OCI-LY1 (cell line): ENCODE measurements around the gene C12orf76.

Source experiments
- H2AFZ ChIP-seq: fragments of 200-600 bp; sonication (generic), shearing (Covaris generic); 2 replicates; pipeline ENCODE4 v1.6.0; 2014; ENCODE audit warnings: antibody characterized with exemption, mild to moderate bottlenecking, low read length
- H3F3A ChIP-seq: fragments of 200-600 bp; sonication (generic), shearing (Covaris generic); 2 replicates; pipeline ENCODE4 v1.6.0; 2014; ENCODE audit warnings: mild to moderate bottlenecking, antibody characterized with exemption, low read length, moderate library complexity; ENCODE audit not compliant: insufficient read depth
- H3K27ac ChIP-seq: fragments of 200-600 bp; sonication (generic); 2 replicates; pipeline ENCODE4 v1.5.1; 2014; ENCODE audit warnings: low read length, mixed run types, mild to moderate bottlenecking, low read depth; ENCODE audit not compliant: poor library complexity, severe bottlenecking
- H3K27me3 ChIP-seq: fragments of 200-600 bp; sonication (generic); 2 replicates; pipeline ENCODE4 v1.6.0; 2014; ENCODE audit warnings: antibody characterized with exemption, mild to moderate bottlenecking, low read length, moderate library complexity; ENCODE audit not compliant: insufficient read depth
- H3K36me3 ChIP-seq: fragments of 200-600 bp; sonication (generic); 2 replicates; pipeline ENCODE4 v1.6.1; 2014; ENCODE audit warnings: mild to moderate bottlenecking, antibody characterized with exemption, low read length, moderate library complexity, mixed read lengths; ENCODE audit not compliant: insufficient read depth
- H3K4me1 ChIP-seq: fragments of 200-600 bp; sonication (generic); 2 replicates; pipeline ENCODE4 v1.5.1; 2014; ENCODE audit warnings: mild to moderate bottlenecking, low read length, moderate library complexity; ENCODE audit not compliant: insufficient read depth, severe bottlenecking
- H3K4me2 ChIP-seq: fragments of 200-600 bp; sonication (generic), shearing (Covaris generic); 2 replicates; pipeline ENCODE4 v1.6.1; 2014; ENCODE audit warnings: low read length
- H3K4me3 ChIP-seq: fragments of 200-600 bp; sonication (generic); 2 replicates; pipeline ENCODE4 v1.5.1; 2014; ENCODE audit warnings: low read length, low read depth, mild to moderate bottlenecking, mixed read lengths; ENCODE audit not compliant: poor library complexity, severe bottlenecking
- H3K79me2 ChIP-seq: fragments of 200-600 bp; shearing (Covaris generic); 2 replicates; pipeline ENCODE4 v1.6.1; 2016; ENCODE audit warnings: mixed run types, low read length, mixed read lengths; ENCODE audit not compliant: insufficient read depth
- H3K9ac ChIP-seq: fragments of 200-600 bp; sonication (generic), shearing (Covaris generic); 2 replicates; pipeline ENCODE4 v1.6.1; 2014; ENCODE audit warnings: mild to moderate bottlenecking, low read length, mixed read lengths
- H3K9me2 ChIP-seq: fragments of 200-600 bp; sonication (generic), shearing (Covaris generic); 2 replicates; pipeline ENCODE4 v1.6.1; 2014; ENCODE audit warnings: low read depth, mild to moderate bottlenecking, low read length, mixed read lengths
- H3K9me3 ChIP-seq: fragments of 200-600 bp; shearing (Covaris generic); 2 replicates; pipeline ENCODE4 v1.6.1; 2014; ENCODE audit warnings: low read length, mixed read lengths
- H4K20me1 ChIP-seq: fragments of 200-600 bp; sonication (generic), shearing (Covaris generic); 2 replicates; pipeline ENCODE4 v1.6.0; 2016; ENCODE audit warnings: mild to moderate bottlenecking, low read length; ENCODE audit not compliant: insufficient read depth
- CTCF ChIP-seq: fragments of 200-600 bp; sonication (generic), shearing (Covaris generic); IDR thresholded peaks from 2 replicates; pipeline ENCODE4 v1.5.1; 2017; ENCODE audit warnings: mild to moderate bottlenecking, antibody characterized with exemption, low read length, moderate library complexity, mixed read lengths
- EZH2 ChIP-seq: fragments of 200-600 bp; sonication (generic), shearing (Covaris generic); IDR thresholded peaks from 2 replicates; pipeline ENCODE4 v1.8.0; 2017; ENCODE audit warnings: borderline replicate concordance, mixed run types, mild to moderate bottlenecking, antibody characterized with exemption, low read length, moderate library complexity, mixed read lengths

The C12orf76 gene

GRCh38 chr12:110033888-110034287 lies 14.4 kb downstream of the C12orf76 start:
- TF ChIP-seq CTCF, result no peak
- TF ChIP-seq EZH2, result no peak
- H3K36me3 ChIP-seq, result peaks cover 70% of the 10 kb centered on the region
- H3K9ac ChIP-seq, result no peak overlapping the region
- H3K79me2 ChIP-seq, result no peaks in the 10 kb centered on the region
- H3K27ac ChIP-seq, result no peak overlapping the region
- no peaks in the 10 kb centered on the region for H3K9me3 ChIP-seq
- H3K27me3 ChIP-seq, result no peaks in the 10 kb centered on the region
- H3F3A ChIP-seq, result no peaks in the 10 kb centered on the region
- no peak overlapping the region for H3K4me2 ChIP-seq
- no peaks in the 10 kb centered on the region for H3K4me1 ChIP-seq
- H2AFZ ChIP-seq, result no peak overlapping the region
- no peak overlapping the region for H3K4me3 ChIP-seq
- no peaks in the 10 kb centered on the region for H3K9me2 ChIP-seq
- H4K20me1 ChIP-seq, result no peaks in the 10 kb centered on the region

- TF ChIP-seq EZH2 (no peak), CTCF (no peak)
Observed at GRCh38 chr12:110029290-110029815, 19.0 kb downstream of the C12orf76 start.

GRCh38 chr12:110028323-110028722 lies 20.0 kb downstream of the C12orf76 start:
- no peak for TF ChIP-seq EZH2
- no peak for TF ChIP-seq CTCF
- Histone ChIP-seq H3K79me2 (no peaks in the 10 kb centered on the region), H3K36me3 (peaks cover 73% of the 10 kb centered on the region)

More at GRCh38 chr12:110029290-110029815, 19.0 kb downstream of the C12orf76 start:
- Histone ChIP-seq H2AFZ (no peak overlapping the region), H3K9me3 (no peaks in the 10 kb centered on the region), H3K4me1 (no peaks in the 10 kb centered on the region), H3F3A (no peaks in the 10 kb centered on the region), H3K27me3 (no peaks in the 10 kb centered on the region), H3K36me3 (peaks cover 73% of the 10 kb centered on the region), H3K27ac (no peak overlapping the region), H4K20me1 (no peaks in the 10 kb centered on the region), H3K4me3 (no peak overlapping the region), H3K79me2 (no peaks in the 10 kb centered on the region), H3K9me2 (no peaks in the 10 kb centered on the region), H3K4me2 (no peak overlapping the region), H3K9ac (no peak overlapping the region)

More at GRCh38 chr12:110028323-110028722, 20.0 kb downstream of the C12orf76 start:
- no peaks in the 10 kb centered on the region for H3K27me3 ChIP-seq
- no peak overlapping the region for H3K9ac ChIP-seq
- H3K9me2 ChIP-seq, result no peaks in the 10 kb centered on the region
- H3F3A ChIP-seq, result no peaks in the 10 kb centered on the region
- no peak overlapping the region for H3K4me2 ChIP-seq
- no peaks in the 10 kb centered on the region for H3K4me1 ChIP-seq
- H3K9me3 ChIP-seq, result no peaks in the 10 kb centered on the region
- no peaks in the 10 kb centered on the region for H4K20me1 ChIP-seq
- H3K4me3 ChIP-seq, result no peak overlapping the region
- no peak overlapping the region for H3K27ac ChIP-seq
- H2AFZ ChIP-seq, result no peak overlapping the region
